K562 (cell line): ENCODE results near the gene CPEB1. TPM values are rescaled to one million over a fixed set of nuclear protein-coding genes. Genes with fewer than 3 reads are reported as not detected.

Experiments used
- ATAC-seq: fragments of 200-7000 bp; cut with Tn5 transposase; 3 replicates; pipeline ENCODE4 v1.9.1; 2020; ENCODE audit warnings: moderate library complexity
- BruUV-seq: library from RNA; stranded (reverse); fragments of 400-500 nt; replicated peaks from 2 replicates; lab custom pipeline; 2021; lab: Mats Ljungman, UMichigan
- CTCF ChIA-PET: fragments of 300-600 bp; formaldehyde crosslinking; extraction: SDS; loops from one replicate; lab custom pipeline; 2021; ENCODE audit warnings: low intra/inter-chr PET ratio; lab: Yijun Ruan, JAX
- POLR2A ChIA-PET: fragments of 300-600, 350-650 bp; sonication (Branson Sonifier 250); formaldehyde crosslinking; extraction: SDS; loops from one replicate; lab custom pipeline; 2021; ENCODE audit warnings: antibody characterized with exemption, inconsistent platforms; lab: Yijun Ruan, JAX
- DNase-seq, 4 experiments: peaks; one replicate each; pipeline versions ENCODE4 v3.0.0 to v3.0.0-alpha.2; 2011 to 2018; ENCODE audit warnings: low spot score in 3 of 4, mixed read lengths in 3 of 4; ENCODE audit errors: extremely low read depth in 1 of 4
- FAIRE-seq: peaks from 2 replicates; lab custom pipeline; 2011; peaks lifted over from hg19 to GRCh38; lab: Jason Lieb, UNC
- H2AFZ ChIP-seq: 2 replicates; pipeline ENCODE4 v1.6.0; 2011; ENCODE audit warnings: low read depth, low read length, control low read depth, inconsistent platforms
- H3K27ac ChIP-seq: fragments of 200-600 bp; 3 replicates; pipeline ENCODE4 v1.8.0; 2011; ENCODE audit warnings: low read depth, mild to moderate bottlenecking, control low read depth, inconsistent platforms, low read length, moderate library complexity, mixed read lengths; ENCODE audit errors: extremely low read depth
- H3K27me3 ChIP-seq, 2 experiments: fragments of 300-600 bp in 1 of 2; 2 replicates in 1 of 2; 3 replicates in 1 of 2; pipeline versions ENCODE4 v1.6.0 to v1.8.0; 2011; ENCODE audit warnings: inconsistent platforms in 2 of 2, low read length in 2 of 2, mild to moderate bottlenecking in 1 of 2, mixed read lengths in 1 of 2, moderate library complexity in 1 of 2; ENCODE audit not compliant: control insufficient read depth in 2 of 2, insufficient read depth in 2 of 2
- H3K36me3 ChIP-seq: fragments of 300-600 bp; 3 replicates; pipeline ENCODE4 v1.8.0; 2011; ENCODE audit warnings: mild to moderate bottlenecking, low read length, inconsistent platforms; ENCODE audit not compliant: control insufficient read depth, insufficient read depth
- H3K4me1 ChIP-seq, 2 experiments: fragments of 200-600 bp in 1 of 2; replicated peaks in 1 of 2; 2 replicates in 1 of 2; 3 replicates in 1 of 2; pipeline versions ENCODE4 v1.5.1 to v1.8.0; 2011; ENCODE audit warnings: inconsistent platforms in 2 of 2, low read length in 2 of 2, mild to moderate bottlenecking in 1 of 2, mixed read lengths in 1 of 2, moderate library complexity in 1 of 2; ENCODE audit not compliant: control insufficient read depth in 2 of 2, insufficient read depth in 2 of 2
- H3K4me2 ChIP-seq: 2 replicates; pipeline ENCODE4 v1.6.1; 2011; ENCODE audit warnings: low read length, control low read depth, inconsistent platforms, mixed read lengths; ENCODE audit not compliant: insufficient read depth
- H3K4me3 ChIP-seq: fragments of 200-600 bp; sonication (generic), shearing (Covaris generic); 2 replicates; pipeline ENCODE4 v1.5.1; 2016; ENCODE audit warnings: control low read depth, inconsistent platforms
- H3K79me2 ChIP-seq: fragments of 200-600 bp; 3 replicates; pipeline ENCODE4 v1.8.0; 2011; ENCODE audit warnings: low read length, inconsistent platforms; ENCODE audit not compliant: control insufficient read depth, insufficient read depth
- H3K9ac ChIP-seq, 2 experiments: 2 replicates each; pipeline versions ENCODE4 v1.6.0 to v1.6.1; 2011; ENCODE audit warnings: low read depth in 2 of 2, low read length in 2 of 2, control low read depth in 1 of 2, inconsistent platforms in 1 of 2, mild to moderate bottlenecking in 1 of 2, mixed read lengths in 1 of 2; ENCODE audit not compliant: insufficient read depth in 1 of 2
- H3K9me1 ChIP-seq: one replicate; pipeline ENCODE4 v1.6.0; 2011; ENCODE audit warnings: inconsistent platforms, mild to moderate bottlenecking, low read length, moderate library complexity; ENCODE audit not compliant: control insufficient read depth, insufficient read depth
- H3K9me3 ChIP-seq: replicated peaks from 2 replicates; pipeline ENCODE4 v1.5.1; 2011; ENCODE audit warnings: low read depth, low read length, inconsistent platforms; ENCODE audit not compliant: control insufficient read depth, insufficient read depth
- H4K20me1 ChIP-seq: replicated peaks from 2 replicates; pipeline ENCODE4 v1.6.1; 2011; ENCODE audit warnings: low read length, inconsistent platforms, mixed read lengths; ENCODE audit not compliant: control insufficient read depth, insufficient read depth
- ATF7 ChIP-seq: fragments of 450-650 bp; IDR thresholded peaks from 2 replicates; pipeline ENCODE4 v1.7.1; 2014; ENCODE audit warnings: mild to moderate bottlenecking, moderate library complexity
- MYNN ChIP-seq, 2 experiments: sonication (generic); formaldehyde crosslinking in 1 of 2; IDR thresholded peaks; 2 replicates each; pipeline versions ENCODE4 v1.5.0 to v1.6.1; 2016 to 2020; ENCODE audit warnings: antibody characterized with exemption in 1 of 2, missing genetic modification reagents in 1 of 2
- NRF1 ChIP-seq, 2 experiments: fragments of 450-650 bp; IDR thresholded peaks in 1 of 2; conservative IDR thresholded peaks in 1 of 2; 2 replicates each; pipeline ENCODE4 v1.6.1; 2014; ENCODE audit warnings: mild to moderate bottlenecking in 2 of 2
- PCBP1 ChIP-seq: fragments of 200-400 bp; formaldehyde crosslinking; IDR thresholded peaks from 2 replicates; pipeline ENCODE4 v1.6.1; 2018; ENCODE audit warnings: mild to moderate bottlenecking, low read depth, low read length; ENCODE audit not compliant: poor library complexity, severe bottlenecking
- ZSCAN29 ChIP-seq: fragments of 450-650 bp; IDR thresholded peaks from 2 replicates; pipeline ENCODE4 v1.6.1; 2017
- WGBS: fragments of 100-300 bp; shearing (Covaris generic); methylation state at CpG from one replicate; pipeline ENCODE4 v1.1.6; 2016; ENCODE audit warnings: low coverage, mixed read lengths; ENCODE audit not compliant: insufficient coverage; ENCODE audit errors: missing lambda C conversion rate; 5-methylcytosine and 5-hydroxymethylcytosine counted together
- in situ Hi-C: fragments of 300-500 bp; cut with MboI; formaldehyde crosslinking; loops from 4 replicates; pipeline ENCODE4 v1.15.0; 2018; ENCODE audit warnings: inconsistent platforms, mixed read lengths
- intact Hi-C: fragments of 100-400 bp; cut with micrococcal nuclease; formaldehyde crosslinking; loops from 2 replicates; pipeline ENCODE4 v1.14.2; 2022
- polyA plus RNA-seq, 8 experiments: library from polyadenylated mRNA; depleted of rRNA in 4 of 8; stranded (reverse) in 5 of 8; unstranded in 3 of 8; fragments of >200 nt; fragmentation: Nextera tagmentation in 2 of 8; fragmentation: Illumina TruSeq in 1 of 8; extraction: Ambion mirVana in 2 of 8; extraction: Trizol in 1 of 8; gene quantifications; 2 replicates each; pipeline versions ENCODE4 v1.2.1 to v1.2.3, GENCODE V29; 2011 to 2014; ENCODE audit warnings: inconsistent platforms in 1 of 8, missing spikeins in 1 of 8
- total RNA-seq, 7 experiments: library from RNA; depleted of rRNA in 6 of 7; stranded (reverse); fragments of >200 nt in 6 of 7; fragmentation: Illumina TruSeq in 2 of 7; extraction: Trizol in 2 of 7; gene quantifications; 2 replicates each; pipeline versions ENCODE4 v1.2.1 to v1.2.3, GENCODE V29; 2011 to 2021; ENCODE audit warnings: low replicate concordance in 1 of 7
- TF ChIP-seq, protein P1 (sequence below): fragments of 450-650 bp; IDR thresholded peaks from 2 replicates; pipeline ENCODE4 v1.6.1; 2016; ENCODE audit warnings: missing biosample characterization, missing genetic modification characterization
- TF ChIP-seq, protein P2 (sequence below): sonication (generic); formaldehyde crosslinking; IDR thresholded peaks from 2 replicates; pipeline ENCODE4 v1.8.1; 2023; ENCODE audit warnings: missing genetic modification reagents, mild to moderate bottlenecking, borderline replicate concordance

CPEB1 gene
- total and polyA plus RNA-seq, 9 of the 15 experiments (the other 6 are each of a cell fraction or from before 2014, with no cell fraction given): 2.2 to 13.4 (median 9.7) TPM

DNA sequence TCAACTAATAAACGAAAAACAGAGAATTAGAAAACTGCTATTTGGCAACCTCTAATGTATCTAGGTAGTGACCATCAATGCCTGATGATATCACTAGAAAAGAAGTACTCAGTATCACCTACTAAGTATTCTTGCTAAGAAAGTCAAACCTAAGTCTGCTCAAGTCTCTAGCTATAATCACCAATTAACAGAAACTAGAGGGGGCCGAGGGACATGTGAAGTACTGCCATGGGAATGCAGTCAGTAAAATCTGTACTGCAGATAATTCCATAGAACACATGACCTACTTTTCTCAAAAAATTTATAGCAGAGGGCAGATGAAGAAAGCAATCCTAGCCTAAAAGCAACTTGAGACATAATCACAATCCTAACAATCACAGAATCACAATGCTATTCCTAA lies 51.4 kb downstream of the CPEB1 start:
- Histone ChIP-seq H4K20me1 (no peaks in the 10 kb centered on the region), H3K4me2 (no peak overlapping the region), H3K9me3 (no peaks in the 10 kb centered on the region), H2AFZ (no peak overlapping the region), H3K9me1 (no peaks in the 10 kb centered on the region), H3K4me3 (no peak overlapping the region), H3K4me1 (no peaks in the 10 kb centered on the region; a peak in 1 of 5 replicates), H3K27ac (no peak overlapping the region), H3K36me3 (peaks cover 27% of the 10 kb centered on the region; the same call in 2 of the 3 replicates), H3K27me3 (no peaks in the 10 kb centered on the region), H3K9ac (no peak overlapping the region), H3K79me2 (no peaks in the 10 kb centered on the region; the same call in 2 of the 3 replicates)
- FAIRE-seq (no peak), DNase-seq (no peak), ATAC-seq (no peak)
- TF ChIP-seq ATF7 (no peak), MYNN (IDR thresholded peaks at IDR 0.05) (no peak), MYNN (CRISPR knock-in tag; IDR thresholded peaks at IDR 0.05) (no peak), NRF1 (conservative IDR thresholded peaks at IDR 0.05 in 1 of 2, IDR thresholded peaks at IDR 0.05 in 1 of 2) (no peak), ZSCAN29 (no peak), PCBP1 (no peak)
- TF ChIP-seq, protein P1, sequence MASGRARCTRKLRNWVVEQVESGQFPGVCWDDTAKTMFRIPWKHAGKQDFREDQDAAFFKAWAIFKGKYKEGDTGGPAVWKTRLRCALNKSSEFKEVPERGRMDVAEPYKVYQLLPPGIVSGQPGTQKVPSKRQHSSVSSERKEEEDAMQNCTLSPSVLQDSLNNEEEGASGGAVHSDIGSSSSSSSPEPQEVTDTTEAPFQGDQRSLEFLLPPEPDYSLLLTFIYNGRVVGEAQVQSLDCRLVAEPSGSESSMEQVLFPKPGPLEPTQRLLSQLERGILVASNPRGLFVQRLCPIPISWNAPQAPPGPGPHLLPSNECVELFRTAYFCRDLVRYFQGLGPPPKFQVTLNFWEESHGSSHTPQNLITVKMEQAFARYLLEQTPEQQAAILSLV: no peak
- TF ChIP-seq, protein P2, sequence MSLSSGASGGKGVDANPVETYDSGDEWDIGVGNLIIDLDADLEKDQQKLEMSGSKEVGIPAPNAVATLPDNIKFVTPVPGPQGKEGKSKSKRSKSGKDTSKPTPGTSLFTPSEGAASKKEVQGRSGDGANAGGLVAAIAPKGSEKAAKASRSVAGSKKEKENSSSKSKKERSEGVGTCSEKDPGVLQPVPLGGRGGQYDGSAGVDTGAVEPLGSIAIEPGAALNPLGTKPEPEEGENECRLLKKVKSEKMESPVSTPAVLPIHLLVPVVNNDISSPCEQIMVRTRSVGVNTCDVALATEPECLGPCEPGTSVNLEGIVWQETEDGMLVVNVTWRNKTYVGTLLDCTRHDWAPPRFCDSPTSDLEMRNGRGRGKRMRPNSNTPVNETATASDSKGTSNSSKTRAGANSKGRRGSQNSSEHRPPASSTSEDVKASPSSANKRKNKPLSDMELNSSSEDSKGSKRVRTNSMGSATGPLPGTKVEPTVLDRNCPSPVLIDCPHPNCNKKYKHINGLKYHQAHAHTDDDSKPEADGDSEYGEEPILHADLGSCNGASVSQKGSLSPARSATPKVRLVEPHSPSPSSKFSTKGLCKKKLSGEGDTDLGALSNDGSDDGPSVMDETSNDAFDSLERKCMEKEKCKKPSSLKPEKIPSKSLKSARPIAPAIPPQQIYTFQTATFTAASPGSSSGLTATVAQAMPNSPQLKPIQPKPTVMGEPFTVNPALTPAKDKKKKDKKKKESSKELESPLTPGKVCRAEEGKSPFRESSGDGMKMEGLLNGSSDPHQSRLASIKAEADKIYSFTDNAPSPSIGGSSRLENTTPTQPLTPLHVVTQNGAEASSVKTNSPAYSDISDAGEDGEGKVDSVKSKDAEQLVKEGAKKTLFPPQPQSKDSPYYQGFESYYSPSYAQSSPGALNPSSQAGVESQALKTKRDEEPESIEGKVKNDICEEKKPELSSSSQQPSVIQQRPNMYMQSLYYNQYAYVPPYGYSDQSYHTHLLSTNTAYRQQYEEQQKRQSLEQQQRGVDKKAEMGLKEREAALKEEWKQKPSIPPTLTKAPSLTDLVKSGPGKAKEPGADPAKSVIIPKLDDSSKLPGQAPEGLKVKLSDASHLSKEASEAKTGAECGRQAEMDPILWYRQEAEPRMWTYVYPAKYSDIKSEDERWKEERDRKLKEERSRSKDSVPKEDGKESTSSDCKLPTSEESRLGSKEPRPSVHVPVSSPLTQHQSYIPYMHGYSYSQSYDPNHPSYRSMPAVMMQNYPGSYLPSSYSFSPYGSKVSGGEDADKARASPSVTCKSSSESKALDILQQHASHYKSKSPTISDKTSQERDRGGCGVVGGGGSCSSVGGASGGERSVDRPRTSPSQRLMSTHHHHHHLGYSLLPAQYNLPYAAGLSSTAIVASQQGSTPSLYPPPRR: no peak
- ChIA-PET POLR2A (interaction anchor here (0.6 to 1.6 kb wide), 2 partner anchors 16 to 18 kb away, joined by 3 read pairs; no protein-coding TSS in a partner anchor), CTCF (no interaction called here)
- in situ Hi-C loops (no loop called here), intact Hi-C loops (no loop called here)
- WGBS: 49% methylated on average over 2 of the region's 2 CpGs
- BruUV-seq: no TSS peak
